HG03442 (cell line): ENCODE data around the gene GPX8.
A peak's percentile ranks its signal among the peaks of the same experiment; 100 is the strongest.

Experiments
- ATAC-seq: cut with Tn5 transposase; IDR thresholded peaks from one replicate; pipeline ENCODE4 v1.9.1; 2021; ENCODE audit warnings: mild to moderate bottlenecking, moderate library complexity; ENCODE audit not compliant: unreplicated experiment

GPX8 gene

GRCh38 chr5:55159763-55160492, at the start of gene GPX8:
Gene GPX8, plus strand, starts transcription at chr5:55160171. Its CDS starts 22 bp downstream, at chr5:55160193.
- no peak for ATAC-seq

- ATAC-seq, result no peak
Measured at GRCh38 chr5:55110217-55110616, 49.8 kb upstream of the GPX8 start.

GRCh38 chr5:55113327-55113726, 46.6 kb upstream of the GPX8 start:
- no peak for ATAC-seq

- no peak for ATAC-seq
Measured at GRCh38 chr5:55114061-55114460, 45.9 kb upstream of the GPX8 start.

GRCh38 chr5:55123365-55123764, 36.6 kb upstream of the GPX8 start:
- ATAC-seq, result no peak

GRCh38 chr5:55134053-55134722, 25.8 kb upstream of the GPX8 start:
- ATAC-seq, result no peak

- no peak for ATAC-seq
Measured at GRCh38 chr5:55136521-55136920, 23.4 kb upstream of the GPX8 start.

GRCh38 chr5:55140908-55141665, 18.9 kb upstream of the GPX8 start:
- no peak for ATAC-seq

GRCh38 chr5:55141945-55142690, 17.9 kb upstream of the GPX8 start:
- no peak for ATAC-seq

- no peak for ATAC-seq
Measured at GRCh38 chr5:55143624-55144023, 16.3 kb upstream of the GPX8 start.

GRCh38 chr5:55146080-55146479, 13.9 kb upstream of the GPX8 start:
- ATAC-seq, result no peak

GRCh38 chr5:55146543-55147151, 13.3 kb upstream of the GPX8 start:
- peak; percentile 81 for ATAC-seq

GRCh38 chr5:55149308-55149795, 10.6 kb upstream of the GPX8 start:
- ATAC-seq, result no peak

- no peak for ATAC-seq
Measured at GRCh38 chr5:55151923-55152842, 7.8 kb upstream of the GPX8 start.

- ATAC-seq, result no peak
Measured at GRCh38 chr5:55154873-55155272, 5.1 kb upstream of the GPX8 start.

GRCh38 chr5:55160493-55161209, 680 bp downstream of the GPX8 start:
- no peak for ATAC-seq

- no peak for ATAC-seq
Measured at GRCh38 chr5:55162666-55163065, 2.7 kb downstream of the GPX8 start.

GRCh38 chr5:55171471-55171870, 11.5 kb downstream of the GPX8 start:
- no peak for ATAC-seq
